Kidney (tissue), 14 donors: ENCODE results near the gene SNX13. TPM values are rescaled to one million over a fixed set of nuclear protein-coding genes. Genes with fewer than 3 reads are reported as not detected.

ENCODE experiments used
- DNase-seq, 5 donors: peaks; one replicate each; pipeline ENCODE4 v3.0.0-alpha.2; 2013 to 2020
- FAIRE-seq: peaks from 2 replicates; lab custom pipeline; 2012; peaks lifted over from hg19 to GRCh38; lab: Jason Lieb, UNC
- H3K27ac ChIP-seq, 2 donors: one replicate each; pipeline ENCODE4 v1.7.0; 2013; ENCODE audit warnings: low read depth in 2 of 2, low read length in 2 of 2, inconsistent platforms in 1 of 2
- H3K27me3 ChIP-seq: one replicate; pipeline ENCODE4 v1.7.1; 2013; ENCODE audit warnings: low read length, inconsistent platforms; ENCODE audit not compliant: control insufficient read depth, insufficient read depth
- H3K36me3 ChIP-seq, 3 donors: one replicate each; pipeline versions ENCODE4 v1.7.0 to v1.7.1; 2013; ENCODE audit warnings: low read length in 3 of 3, control low read depth in 1 of 3, inconsistent platforms in 1 of 3; ENCODE audit not compliant: insufficient read depth in 3 of 3, control insufficient read depth in 2 of 3
- H3K4me1 ChIP-seq, 3 donors: one replicate each; pipeline versions ENCODE4 v1.7.0 to v1.7.1; 2013; ENCODE audit warnings: low read length in 3 of 3, inconsistent platforms in 1 of 3, low read depth in 1 of 3; ENCODE audit not compliant: control insufficient read depth in 2 of 3, insufficient read depth in 2 of 3
- H3K4me3 ChIP-seq, 3 donors: one replicate each; pipeline versions ENCODE4 v1.7.0 to v1.8.1; 2013; ENCODE audit warnings: low read length in 3 of 3, control low read depth in 1 of 3, inconsistent platforms in 1 of 3
- H3K9ac ChIP-seq, 3 donors: one replicate each; pipeline versions ENCODE4 v1.7.0 to v1.7.1; 2013; ENCODE audit warnings: low read length in 3 of 3, control low read depth in 1 of 3, inconsistent platforms in 1 of 3
- H3K9me3 ChIP-seq, 3 donors: one replicate each; pipeline versions ENCODE4 v1.7.0 to v1.7.1; 2013; ENCODE audit warnings: low read length in 3 of 3, control low read depth in 1 of 3, inconsistent platforms in 1 of 3; ENCODE audit not compliant: control insufficient read depth in 2 of 3, insufficient read depth in 1 of 3
- CTCF ChIP-seq: IDR thresholded peaks from 3 replicates; pipeline ENCODE4 v1.5.1; 2012; ENCODE audit warnings: mild to moderate bottlenecking, moderate library complexity, borderline replicate concordance; ENCODE audit not compliant: insufficient read depth; ENCODE audit errors: extremely low read depth
- intact Hi-C: fragments of 100-400 bp; cut with DNase I; formaldehyde crosslinking; loops from one replicate; pipeline ENCODE4 v1.11.1; 2022
- polyA plus RNA-seq: library from polyadenylated mRNA; stranded (reverse); fragments of 350-450 nt; fragmentation: Illumina TruSeq; extraction: RNeasy Lipid Tissue Mini Kit (QIAGEN cat#74804); gene quantifications from one replicate; pipeline ENCODE4 v1.2.3, GENCODE V29; 2014; ENCODE audit warnings: low read depth, low replicate concordance; ENCODE audit not compliant: insufficient read depth
- total RNA-seq: library from RNA; stranded (reverse); fragmentation: NEBNext Ultra II Directional; extraction: Animal tissue kit (Norgen Biotek cat#: 25700); gene quantifications from one replicate; pipeline ENCODE4 v1.2.1, GENCODE V29; 2021
- donor health status: control.
- donor health status: control.
- donor health status: control.
- donor health status: control.
- donor health status: control.
- donor health status: DM: yes; HTN: yes; CAD: no.
- donor health status: Normal renal cell carcinoma (clear cell type).

Gene SNX13
- total and polyA plus RNA-seq, 2 donors from 2014 or later: 9.9 to 57.0 TPM

- no peak overlapping the region for H3K4me3 ChIP-seq
- intact Hi-C loops: no loop called here
- no peak overlapping the region for H3K9ac ChIP-seq
- FAIRE-seq: no peak
- DNase-seq: no peak
- peaks cover 0 to 4% (median 4%) of the 10 kb centered on the region in 3 donors for H3K9me3 ChIP-seq
- TF ChIP-seq CTCF: no peak
- no peaks in the 10 kb centered on the region for H3K4me1 ChIP-seq
- no peaks in the 10 kb centered on the region for H3K27me3 ChIP-seq
- no peak overlapping the region for H3K27ac ChIP-seq
- no peaks in the 10 kb centered on the region for H3K36me3 ChIP-seq
Measured at GRCh38 chr7:17854261-17855047, 85.8 kb downstream of the SNX13 start.

GRCh38 chr7:17852361-17852760 is 87.9 kb downstream of the SNX13 start:
- TF ChIP-seq CTCF: no peak
- Histone ChIP-seq H3K27ac (no peak overlapping the region), H3K4me3 (no peak overlapping the region), H3K9ac (no peak overlapping the region), H3K4me1 (no peaks in the 10 kb centered on the region), H3K36me3 (no peaks in the 10 kb centered on the region), H3K27me3 (no peaks in the 10 kb centered on the region), H3K9me3 (peaks cover 0 to 4% (median 4%) of the 10 kb centered on the region in 3 donors)
- DNase-seq: no peak
- intact Hi-C loops: no loop called here
- no peak for FAIRE-seq

GRCh38 chr7:17849504-17849903 is 90.8 kb downstream of the SNX13 start:
- Histone ChIP-seq H3K27ac (no peak overlapping the region), H3K27me3 (no peaks in the 10 kb centered on the region), H3K9me3 (no peaks in the 10 kb centered on the region), H3K36me3 (no peaks in the 10 kb centered on the region), H3K4me1 (no peaks in the 10 kb centered on the region), H3K4me3 (no peak overlapping the region), H3K9ac (no peak overlapping the region)
- TF ChIP-seq CTCF: no peak
- FAIRE-seq: no peak
- intact Hi-C loops: no loop called here
- DNase-seq: no peak
